Stimulated activated naive CD8-positive, alpha-beta T cell treated with anti-CD3 and anti-CD28 coated beads, Interleukin-15, amount 100 ng/mL, for 72 hours (primary cell): ENCODE measurements around the gene ETFA.

Experiments
- ATAC-seq: fragments of 150-1000 bp; cut with Tn5 transposase; 2 replicates; pipeline ENCODE4 v1.10.0; 2021; ENCODE audit warnings: mild to moderate bottlenecking, moderate library complexity
- DNase-seq, 2 donors: peaks; one replicate each; pipeline ENCODE4 v3.0.0; 2021 to 2022
- H3K27ac Mint-ChIP-seq, 2 donors: one replicate each; pipeline ENCODE4 v1.8.0; 2022; ENCODE audit warnings: mild to moderate bottlenecking in 2 of 2, mixed read lengths in 2 of 2, moderate library complexity in 2 of 2
- H3K27me3 Mint-ChIP-seq: one replicate; pipeline ENCODE4 v1.8.0; 2022; ENCODE audit warnings: mixed read lengths
- H3K4me1 Mint-ChIP-seq: one replicate; pipeline ENCODE4 v1.8.0; 2022; ENCODE audit warnings: mild to moderate bottlenecking, mixed read lengths
- H3K4me3 Mint-ChIP-seq, 2 donors: one replicate each; pipeline ENCODE4 v1.8.0; 2022; ENCODE audit warnings: mild to moderate bottlenecking in 2 of 2, mixed read lengths in 2 of 2, moderate library complexity in 1 of 2
- H3K9me3 Mint-ChIP-seq, 2 donors: one replicate each; pipeline ENCODE4 v1.8.0; 2022; ENCODE audit warnings: mixed read lengths in 2 of 2

ETFA gene

DNA sequence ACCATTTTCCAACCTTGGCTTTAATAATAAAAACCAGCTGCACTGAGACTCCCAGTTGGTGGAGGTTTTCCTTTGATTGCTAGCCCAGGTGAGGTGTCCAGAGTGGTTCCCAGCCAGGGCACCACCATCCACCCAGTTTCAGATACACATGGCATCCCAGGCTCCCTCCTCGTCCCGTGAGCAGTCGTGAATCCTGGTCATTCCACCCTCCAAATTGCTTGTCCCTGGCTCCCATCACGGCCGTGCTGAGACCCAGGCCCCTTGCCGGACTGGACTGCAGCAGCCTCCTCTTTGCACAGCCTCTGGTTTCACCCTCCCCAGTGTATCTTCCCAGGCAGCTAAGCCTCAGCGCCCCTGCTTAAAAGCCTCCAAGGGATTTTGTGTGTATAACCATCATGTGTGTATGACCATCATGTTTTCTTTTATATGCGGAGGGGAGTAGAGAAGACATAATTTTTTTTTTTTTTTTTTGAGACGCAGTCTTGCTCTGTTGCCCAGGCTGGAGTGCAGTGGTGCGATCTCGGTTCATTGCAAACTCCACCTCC, 106.3 kb downstream of the ETFA start:
- Mint-ChIP-seq H3K27me3 (no peaks in the 10 kb centered on the region), H3K27ac (peak overlapping the region in 1 of 2 donors; percentile 54), H3K9me3 (no peaks in the 10 kb centered on the region), H3K4me3 (no peak overlapping the region), H3K4me1 (peaks cover 5% of the 10 kb centered on the region)
- DNase-seq (no peak), ATAC-seq (no peak)

DNA sequence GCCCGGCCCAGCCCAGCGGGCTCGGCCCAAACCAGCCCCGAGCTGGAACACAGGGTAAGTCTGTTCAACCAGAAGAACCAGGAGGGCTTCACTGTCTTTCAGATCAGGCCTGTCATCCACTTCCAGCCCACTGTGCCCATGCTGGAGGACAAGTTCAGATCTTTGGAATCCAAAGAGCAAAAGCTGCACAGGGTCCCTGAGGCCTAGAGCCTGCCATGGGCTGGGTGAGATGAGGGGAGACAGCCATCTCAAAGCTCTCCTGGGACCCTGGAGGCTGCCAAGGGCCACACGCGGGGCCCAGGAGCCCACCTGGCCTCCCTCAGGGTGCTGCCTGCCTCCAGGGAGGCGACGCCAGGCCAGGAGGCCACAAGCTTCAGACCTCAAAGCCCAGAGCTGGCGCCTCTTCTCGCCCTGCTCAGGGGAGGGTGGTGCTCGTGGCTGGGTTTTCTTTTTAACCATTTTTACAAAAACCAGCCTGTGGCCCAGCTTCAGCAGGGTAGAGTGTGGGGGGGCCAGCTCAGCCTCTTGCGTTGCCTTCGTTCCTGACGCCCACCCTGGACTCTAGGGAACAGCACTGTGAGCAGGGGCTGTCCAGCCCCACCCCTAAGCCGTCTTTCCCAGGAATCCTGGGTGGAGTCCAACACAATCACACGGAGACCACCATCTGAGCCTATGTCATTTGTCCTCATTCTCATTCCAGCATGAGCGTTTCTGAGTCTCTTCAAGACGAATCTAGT, 107.0 kb downstream of the ETFA start:
- Mint-ChIP-seq H3K4me3 (no peak overlapping the region), H3K27me3 (no peaks in the 10 kb centered on the region), H3K27ac (no peak overlapping the region), H3K9me3 (no peaks in the 10 kb centered on the region), H3K4me1 (peaks cover 5% of the 10 kb centered on the region)
- DNase-seq (no peak), ATAC-seq (no peak)

DNA sequence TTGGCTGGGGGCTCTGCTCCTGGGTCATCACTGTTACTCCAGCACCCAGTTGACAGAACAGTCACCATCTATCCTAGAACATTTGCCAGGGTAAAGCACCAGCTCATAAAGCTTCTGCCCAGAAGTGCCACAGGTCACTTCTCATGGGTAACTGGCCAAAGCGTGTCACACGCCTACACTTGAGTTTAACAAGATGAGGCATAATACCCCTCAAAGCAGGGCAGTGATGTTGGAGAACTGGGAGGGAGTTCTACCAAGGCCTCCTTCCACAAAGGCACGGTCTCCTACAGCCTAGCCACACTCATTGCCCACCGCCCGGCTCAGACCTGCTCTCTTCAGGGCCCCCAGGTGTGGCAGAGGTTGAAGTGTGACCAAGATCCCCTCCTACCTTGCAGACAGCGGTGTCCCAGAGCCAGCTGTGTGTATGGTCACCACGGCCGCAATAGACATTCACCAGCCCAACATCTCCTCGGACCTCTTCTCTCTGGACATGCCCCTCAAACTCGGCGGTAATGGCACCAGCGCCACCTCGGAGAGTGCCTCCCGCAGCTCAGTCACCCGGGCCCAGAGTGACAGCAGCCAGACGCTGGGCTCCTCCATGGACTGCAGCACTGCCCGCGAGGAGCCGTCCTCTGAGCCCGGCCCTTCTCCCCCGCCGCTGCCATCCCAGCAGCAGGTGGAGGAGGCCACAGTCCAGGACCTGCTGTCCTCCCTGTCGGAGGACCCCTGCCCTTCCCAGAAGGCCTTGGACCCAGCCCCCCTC, 107.7 kb downstream of the ETFA start:
- no peaks in the 10 kb centered on the region for H3K27me3 Mint-ChIP-seq
- H3K27ac Mint-ChIP-seq: peak overlapping the region in 1 of 2 donors; percentile 86
- no peaks in the 10 kb centered on the region for H3K4me1 Mint-ChIP-seq
- DNase-seq (no peak), ATAC-seq (no peak)
- no peaks in the 10 kb centered on the region for H3K9me3 Mint-ChIP-seq
- H3K4me3 Mint-ChIP-seq: no peak overlapping the region

DNA sequence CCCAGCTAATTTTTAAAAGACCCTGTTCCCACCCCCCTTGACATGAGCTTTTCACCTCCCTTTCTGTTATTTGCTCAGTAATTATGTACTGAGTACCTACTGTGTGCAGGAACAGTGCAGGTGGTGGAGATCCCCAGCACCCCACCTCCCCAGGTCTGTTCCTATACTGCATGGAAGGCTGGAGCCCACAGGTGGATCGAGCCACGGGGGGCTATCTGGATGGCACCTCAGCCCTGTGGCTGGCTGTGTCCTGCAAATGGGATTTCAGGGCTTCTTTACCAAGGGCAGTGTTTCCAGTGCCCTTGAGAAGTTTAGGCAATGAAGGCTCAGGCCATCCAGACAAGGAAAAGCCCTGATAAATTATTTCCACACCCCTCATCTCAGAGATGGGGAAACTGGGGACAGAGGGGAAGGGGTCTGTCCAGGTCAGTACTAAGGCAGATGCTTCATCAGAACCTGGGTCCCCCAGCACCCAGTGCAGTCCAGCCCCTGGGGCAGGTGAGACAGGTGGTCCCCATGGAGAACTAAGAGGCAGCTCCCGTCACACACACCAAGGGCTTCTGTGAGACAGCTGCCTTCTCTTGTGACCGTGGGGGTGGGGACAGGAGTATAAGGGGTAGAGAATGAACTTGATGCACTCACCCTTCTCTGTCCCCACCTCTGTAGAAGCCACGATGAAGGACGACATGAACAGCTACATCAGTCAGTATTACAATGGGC, 109.6 kb downstream of the ETFA start:
- ATAC-seq: no peak
- no peaks in the 10 kb centered on the region for H3K27me3 Mint-ChIP-seq
- H3K9me3 Mint-ChIP-seq: no peaks in the 10 kb centered on the region
- no peak for DNase-seq
- H3K4me3 Mint-ChIP-seq: no peak overlapping the region
- no peaks in the 10 kb centered on the region for H3K4me1 Mint-ChIP-seq
- peak overlapping the region in 1 of 2 donors; percentile 81 for H3K27ac Mint-ChIP-seq

DNA sequence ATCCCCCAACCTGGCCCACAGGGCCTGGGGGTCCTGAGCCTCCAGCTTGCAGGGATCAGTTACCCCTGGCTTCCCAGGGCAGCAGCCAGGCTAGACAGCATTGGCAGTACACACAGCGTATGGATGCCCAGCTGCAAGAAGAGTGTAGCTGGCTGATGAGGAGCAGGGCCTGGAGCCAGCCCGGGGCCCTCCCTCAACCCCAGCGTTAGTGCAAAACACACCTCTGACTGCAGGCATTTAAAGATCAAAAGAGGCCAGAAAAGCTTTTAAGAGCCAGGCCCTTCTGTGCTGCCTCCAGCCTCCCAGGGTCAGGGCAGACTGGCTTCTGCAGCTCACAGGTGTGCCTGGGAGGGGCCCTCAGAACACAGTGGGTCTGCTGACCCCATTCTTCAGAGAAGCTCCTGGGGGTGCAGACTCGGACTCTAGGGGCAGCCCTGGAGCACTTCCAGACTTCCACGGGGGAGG, 110.6 kb downstream of the ETFA start:
- ATAC-seq: no peak
- Mint-ChIP-seq H3K4me3 (no peak overlapping the region), H3K9me3 (no peaks in the 10 kb centered on the region), H3K27ac (peak overlapping the region in 1 of 2 donors; percentile 72), H3K27me3 (peaks cover 2% of the 10 kb centered on the region), H3K4me1 (no peaks in the 10 kb centered on the region)
- DNase-seq: no peak

DNA sequence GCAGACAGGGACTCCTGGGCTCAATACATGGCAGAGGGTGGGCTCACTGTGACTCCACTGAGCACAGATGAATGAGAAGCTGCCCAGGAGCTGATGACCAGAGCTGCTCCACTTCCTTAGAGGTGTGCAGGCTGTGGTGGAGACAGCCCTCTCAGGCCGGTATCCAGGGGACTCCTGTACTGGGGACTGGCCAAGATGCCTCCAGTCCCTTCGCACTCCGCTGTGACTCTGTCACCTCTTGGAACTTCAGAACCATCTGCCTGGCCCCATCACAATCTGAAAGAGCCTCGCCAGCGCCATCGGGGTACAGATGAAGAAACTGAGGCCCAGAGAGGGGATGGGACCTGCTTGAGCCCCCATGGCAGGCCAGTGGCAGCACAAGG, 111.2 kb downstream of the ETFA start:
- DNase-seq (no peak), ATAC-seq (no peak)
- no peaks in the 10 kb centered on the region for H3K9me3 Mint-ChIP-seq
- no peak overlapping the region for H3K4me3 Mint-ChIP-seq
- no peaks in the 10 kb centered on the region for H3K4me1 Mint-ChIP-seq
- H3K27me3 Mint-ChIP-seq: peaks cover 8% of the 10 kb centered on the region
- H3K27ac Mint-ChIP-seq: no peak overlapping the region

DNA sequence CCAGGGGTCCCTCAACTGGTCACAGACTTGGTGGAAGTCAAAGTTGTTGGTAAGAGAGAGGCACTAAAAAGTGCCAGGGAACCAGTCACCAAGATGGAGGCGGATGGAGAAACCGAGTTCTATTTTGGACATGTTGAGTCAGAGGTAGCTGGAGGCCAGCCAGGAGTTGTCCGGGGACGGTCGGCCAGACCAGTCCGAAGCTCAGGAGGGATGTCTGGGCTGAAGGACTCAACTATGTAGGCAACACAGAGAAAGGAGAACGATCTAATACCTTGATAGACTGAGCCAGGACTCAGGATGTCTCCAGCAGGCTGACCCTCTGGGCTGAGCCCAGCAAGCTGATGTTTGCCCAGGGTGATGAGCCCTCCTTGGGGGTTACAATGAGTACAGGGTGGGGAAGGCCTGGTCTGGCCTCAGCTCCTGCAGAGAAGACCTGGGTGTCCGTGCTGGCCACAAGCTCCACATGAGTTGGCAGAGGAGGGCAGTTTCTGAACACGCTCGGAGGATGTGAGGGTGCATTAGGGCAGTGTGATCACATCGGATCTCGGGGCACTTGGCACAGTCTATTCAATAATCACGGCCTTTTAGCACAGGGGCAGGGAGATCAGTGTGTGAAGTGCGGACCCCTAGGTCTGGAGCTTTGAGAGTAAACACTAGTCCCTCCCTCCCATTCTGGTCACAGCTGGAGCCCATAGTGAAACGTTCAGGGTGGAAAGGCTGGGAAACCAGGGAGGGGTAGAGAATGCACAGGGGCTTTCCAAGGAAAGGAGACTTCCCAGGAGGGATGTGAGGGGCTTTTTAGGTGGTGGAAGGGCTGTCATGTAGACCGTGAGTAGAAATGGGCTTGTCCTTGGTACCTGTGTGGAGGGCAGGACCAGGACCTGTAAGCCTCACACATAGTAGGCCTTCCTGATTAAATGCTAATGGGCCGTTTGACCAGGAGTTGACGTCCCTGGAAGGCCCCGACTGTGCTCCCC, 111.9 kb downstream of the ETFA start:
- peaks cover 10% of the 10 kb centered on the region for H3K27me3 Mint-ChIP-seq
- H3K9me3 Mint-ChIP-seq: no peaks in the 10 kb centered on the region
- no peaks in the 10 kb centered on the region for H3K4me1 Mint-ChIP-seq
- H3K27ac Mint-ChIP-seq: peak overlapping the region in 1 of 2 donors; percentile 19
- H3K4me3 Mint-ChIP-seq: no peak overlapping the region
- ATAC-seq: no peak
- DNase-seq: no peak

DNA sequence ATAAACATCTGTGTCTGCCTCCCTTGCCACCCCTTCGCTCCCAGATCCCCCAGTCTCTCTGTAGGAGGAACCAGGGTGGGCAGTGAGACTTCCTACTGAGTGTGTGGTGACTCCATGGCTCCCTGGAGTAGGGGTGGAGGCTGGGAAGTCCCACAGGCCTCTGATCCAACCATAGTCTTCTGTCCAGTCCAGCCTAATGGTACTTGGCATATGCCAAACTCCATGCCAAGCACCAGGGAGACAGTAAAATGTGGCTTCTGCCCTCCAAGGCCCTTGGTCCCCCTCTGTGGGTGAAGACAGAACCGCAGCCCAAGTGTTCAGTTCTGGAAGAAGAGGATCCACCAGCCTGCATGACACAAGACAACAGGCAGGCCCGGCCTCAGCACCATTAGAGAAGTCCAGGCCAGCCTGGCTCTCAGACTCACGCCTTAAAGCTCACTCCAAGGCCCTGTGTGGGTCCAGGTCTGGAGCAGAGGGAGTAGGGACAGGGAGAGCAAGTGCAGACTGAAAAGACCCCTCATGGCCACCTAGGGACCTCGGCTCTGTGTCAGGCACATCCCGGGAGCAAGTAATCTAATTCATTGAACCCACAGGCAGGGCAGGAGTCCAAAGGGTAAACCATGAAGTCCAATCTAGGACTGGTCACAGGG, 112.7 kb downstream of the ETFA start:
- Mint-ChIP-seq H3K4me1 (no peaks in the 10 kb centered on the region), H3K27me3 (peaks cover 18% of the 10 kb centered on the region), H3K9me3 (no peaks in the 10 kb centered on the region), H3K4me3 (no peak overlapping the region), H3K27ac (peak overlapping the region in 1 of 2 donors; percentile 81)
- ATAC-seq (no peak), DNase-seq (no peak)

DNA sequence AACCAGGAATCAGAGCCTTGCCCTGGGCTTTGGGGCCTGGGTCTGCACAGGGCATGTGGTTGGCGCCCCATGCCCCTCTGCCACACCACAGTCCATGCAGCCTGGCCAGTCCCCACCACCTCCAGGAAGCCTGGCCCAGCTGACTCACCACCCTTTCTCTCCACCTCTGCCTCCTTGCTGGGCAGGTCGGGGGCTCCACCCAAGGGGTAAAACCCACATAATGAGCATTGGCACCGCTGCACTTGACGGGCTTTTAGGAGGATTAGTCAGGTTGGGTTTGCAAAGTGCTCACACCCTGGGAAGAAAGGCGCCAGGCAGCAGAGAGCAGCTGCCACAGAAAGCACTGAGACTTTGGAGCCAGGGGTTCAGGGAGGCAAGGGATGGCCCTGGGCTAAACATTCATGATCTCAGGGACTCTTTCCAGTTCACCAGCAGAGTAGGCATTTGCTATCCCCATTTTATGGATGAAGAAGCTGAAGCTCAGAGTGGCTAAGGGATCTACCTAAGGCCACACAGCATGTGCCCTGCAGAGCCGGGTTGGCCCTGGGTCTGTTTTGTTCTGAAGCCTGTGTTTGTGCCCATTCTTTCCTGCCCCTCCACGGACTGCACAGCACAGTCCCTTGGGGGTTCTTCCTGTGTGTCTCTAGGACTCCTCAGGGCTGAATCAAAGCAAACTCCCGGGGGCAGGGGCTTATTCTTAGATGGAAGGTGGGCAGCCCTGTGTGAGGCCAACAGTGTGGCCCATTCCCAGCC, 113.4 kb downstream of the ETFA start:
- H3K27ac Mint-ChIP-seq: peak overlapping the region in 1 of 2 donors; percentile 81
- no peaks in the 10 kb centered on the region for H3K9me3 Mint-ChIP-seq
- ATAC-seq (no peak), DNase-seq (no peak)
- H3K4me3 Mint-ChIP-seq: no peak overlapping the region
- no peaks in the 10 kb centered on the region for H3K4me1 Mint-ChIP-seq
- peaks cover 25% of the 10 kb centered on the region for H3K27me3 Mint-ChIP-seq

DNA sequence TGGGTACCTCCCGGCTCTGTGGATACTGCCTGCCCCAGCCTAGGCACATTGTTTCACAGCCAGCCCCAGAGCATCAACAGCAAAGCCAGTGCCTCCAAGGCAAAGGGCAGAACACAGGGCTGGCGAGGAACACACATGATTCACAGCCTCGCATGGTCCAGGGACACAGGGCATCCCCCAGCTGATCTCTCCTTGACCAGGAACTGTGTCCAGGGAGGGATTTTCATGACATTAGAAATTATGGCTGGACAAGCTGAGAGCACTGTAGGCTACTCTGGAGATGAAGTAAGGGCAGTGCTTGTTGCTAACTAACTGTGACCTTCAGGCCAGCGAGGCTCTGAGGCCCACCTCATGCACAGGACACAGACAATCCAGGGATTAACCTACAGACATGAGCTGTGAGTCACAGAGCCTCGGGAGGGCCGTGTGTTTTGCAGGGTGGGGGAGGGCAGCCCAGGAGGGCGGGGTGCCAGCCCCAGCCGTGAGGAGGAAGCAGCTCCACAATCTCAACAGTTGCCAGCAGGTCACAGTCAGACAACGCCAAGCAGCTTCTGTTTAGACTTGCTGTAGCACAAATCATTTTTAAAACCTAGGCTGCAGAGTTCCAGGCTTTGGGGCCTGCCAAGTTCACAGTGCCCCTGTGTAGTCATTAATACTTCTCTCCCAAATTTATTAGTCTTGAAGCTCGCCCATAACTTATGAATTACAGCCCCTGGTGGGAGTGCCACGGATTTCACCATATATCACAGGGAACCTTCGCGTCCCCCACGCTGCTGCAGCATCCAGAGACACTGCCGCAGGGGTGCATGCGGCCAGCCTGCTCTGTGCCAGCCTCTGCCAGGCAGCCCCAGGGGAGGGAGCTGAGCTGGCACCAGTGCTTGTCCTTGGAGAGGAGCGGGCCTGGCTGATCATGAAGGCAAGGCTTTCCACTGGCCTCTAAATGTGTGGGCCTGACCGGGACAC, 114.7 kb downstream of the ETFA start:
- H3K9me3 Mint-ChIP-seq: no peaks in the 10 kb centered on the region
- H3K27me3 Mint-ChIP-seq: peaks cover 38% of the 10 kb centered on the region
- DNase-seq: no peak
- ATAC-seq: no peak
- H3K4me3 Mint-ChIP-seq: no peak overlapping the region
- H3K27ac Mint-ChIP-seq: no peak overlapping the region
- H3K4me1 Mint-ChIP-seq: peaks cover 2% of the 10 kb centered on the region

DNA sequence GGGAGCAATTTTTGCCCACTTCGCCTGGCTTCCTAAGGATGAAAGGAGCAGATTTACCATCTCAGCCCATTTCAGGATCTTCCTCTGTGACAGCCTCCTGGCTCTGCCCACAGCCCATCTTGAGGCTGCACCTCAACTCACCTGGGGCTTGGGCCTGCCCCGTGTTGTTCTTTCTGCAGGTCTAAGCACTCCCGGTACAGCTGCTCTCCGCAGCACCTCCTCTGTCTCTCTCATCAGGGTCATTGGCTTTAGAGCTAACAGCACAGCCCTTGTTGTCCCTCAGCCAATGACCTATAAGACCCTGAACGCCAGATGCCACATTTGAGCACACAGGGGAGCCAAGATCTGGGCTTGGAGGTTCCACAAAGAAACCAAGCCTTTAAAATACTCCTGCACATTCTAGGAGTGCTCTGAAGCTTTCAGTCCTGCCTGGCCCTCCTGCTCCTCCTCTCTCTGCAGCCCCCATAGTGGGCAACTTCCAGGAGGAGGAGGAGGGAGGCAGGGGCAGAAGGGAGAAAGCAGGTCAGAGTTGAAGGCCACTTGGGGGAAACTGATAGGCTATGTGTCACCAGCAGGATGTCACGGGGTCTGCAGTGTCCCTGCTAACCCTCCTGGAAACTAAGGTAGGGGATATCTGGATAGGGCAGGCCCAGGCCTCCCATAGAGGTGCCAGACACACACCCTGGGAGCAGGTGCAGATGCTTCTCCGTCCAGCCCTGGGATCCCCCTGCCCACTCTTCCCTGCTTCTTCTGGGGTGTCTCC, 115.6 kb downstream of the ETFA start:
- DNase-seq: no peak
- H3K27ac Mint-ChIP-seq: no peak overlapping the region
- H3K4me3 Mint-ChIP-seq: no peak overlapping the region
- no peak for ATAC-seq
- H3K4me1 Mint-ChIP-seq: peaks cover 10% of the 10 kb centered on the region
- H3K9me3 Mint-ChIP-seq: no peaks in the 10 kb centered on the region
- peaks cover 47% of the 10 kb centered on the region for H3K27me3 Mint-ChIP-seq

DNA sequence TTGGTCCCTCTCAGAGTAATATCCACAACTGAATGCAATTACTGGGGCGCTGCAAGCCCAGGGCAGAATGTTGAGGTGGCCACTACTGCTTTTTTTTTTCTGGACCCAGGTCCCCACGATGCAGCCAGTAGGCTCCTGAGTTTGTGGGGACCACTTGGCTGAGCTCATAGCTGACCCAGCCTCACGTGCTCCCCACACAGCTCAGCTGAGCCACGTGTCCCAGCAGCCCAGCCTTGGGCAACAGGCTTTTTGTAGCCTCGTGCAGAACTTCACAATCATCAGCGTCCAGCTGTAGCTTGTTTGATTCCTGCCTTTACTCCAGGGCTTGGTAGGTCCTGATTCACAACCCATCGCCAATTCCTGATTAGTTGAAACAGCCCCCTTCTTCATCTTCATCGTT, 117.3 kb downstream of the ETFA start:
- Mint-ChIP-seq H3K27ac (peak overlapping the region in 1 of 2 donors; percentile 37), H3K4me3 (no peak overlapping the region), H3K27me3 (peaks cover 64% of the 10 kb centered on the region), H3K4me1 (peaks cover 19% of the 10 kb centered on the region), H3K9me3 (no peaks in the 10 kb centered on the region)
- ATAC-seq (no peak), DNase-seq (no peak)
